ENCODE measurements around the gene CDC42SE2. TPM values are rescaled to one million over a fixed set of nuclear protein-coding genes. Genes with fewer than 3 reads are reported as not detected.
A peak's percentile ranks its signal among the peaks of the same experiment; 100 is the strongest.

CDC42SE2 gene
- total and polyA plus RNA-seq, 10 donors = 49.6 to 128 (median 102) TPM

DNA sequence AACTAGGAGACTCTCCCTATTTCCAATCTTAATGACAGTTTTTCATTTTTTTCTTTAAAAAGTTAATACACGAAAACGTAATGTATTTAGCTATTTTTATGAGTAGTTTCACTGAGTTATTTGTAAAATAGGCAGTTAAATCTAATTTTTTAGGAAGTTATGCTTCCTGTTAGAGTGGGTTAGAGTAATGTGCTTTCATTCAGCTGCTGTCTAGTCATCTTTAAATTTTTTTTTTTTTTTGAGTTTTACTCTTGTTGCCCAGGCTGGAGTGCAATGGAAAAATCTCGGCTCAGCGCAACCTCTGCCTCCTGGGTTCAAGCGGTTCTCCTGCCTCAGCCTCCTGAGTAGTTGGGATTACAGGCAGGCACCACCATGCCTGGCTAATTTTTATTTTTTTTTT is 34.0 kb downstream of the CDC42SE2 start:
- intact Hi-C loops (cut with DNase I; ENCODE audit: low total_unique reads) = no loop called here

DNA sequence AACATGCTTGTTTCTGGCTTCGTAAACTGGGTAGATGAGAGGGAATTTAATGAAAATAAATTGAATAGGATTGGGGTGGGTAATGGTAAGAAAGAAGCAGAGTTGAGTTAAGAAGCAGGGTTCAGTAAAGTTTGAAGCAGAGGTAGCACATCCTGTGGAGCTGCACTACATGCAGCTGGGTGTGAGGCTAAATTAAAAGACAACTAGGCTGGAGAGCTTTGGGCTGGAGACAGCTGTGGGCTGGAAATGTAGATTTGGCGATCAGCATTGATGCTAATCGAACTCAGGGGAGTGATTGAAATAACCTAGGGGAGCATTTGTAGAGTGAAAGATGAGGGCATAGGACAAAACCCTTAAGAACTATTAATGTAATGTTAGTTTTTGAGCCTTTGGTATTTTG is 35.6 kb downstream of the CDC42SE2 start:
- H3K4me3 ChIP-seq = no peak overlapping the region
- H3K4me1 ChIP-seq = peaks cover 7 to 100% (median 78%) of the 10 kb centered on the region in 6 donors
- intact Hi-C loops (cut with DNase I; ENCODE audit: low total_unique reads) = no loop called here
- DNase-seq = no peak
- H3K36me3 ChIP-seq = peaks cover 0 to 12% (median 0%) of the 10 kb centered on the region in 6 donors
- WGBS, 5 donors = 87 to 97% (median 96%) methylated on average over 3 of the region's 3 CpGs
- peak overlapping the region in 1 of 8 donors; percentile 45 for H3K27ac ChIP-seq
- H3K9me3 ChIP-seq = no peaks in the 10 kb centered on the region
- H3K27me3 ChIP-seq (replicated peaks in 1 of 7) = no peaks in the 10 kb centered on the region
- no peak for TF ChIP-seq POLR2AphosphoS5 (IDR thresholded peaks at IDR 0.05)
- TF ChIP-seq POLR2A (IDR thresholded peaks at IDR 0.05) = peak in 1 of 3 donors; percentile 15

More for the DNA sequence above, 34.0 kb downstream of the CDC42SE2 start:
- WGBS, 5 donors = 60 to 72% (median 65%) methylated on average over 5 of the region's 5 CpGs
- no peaks in the 10 kb centered on the region for H3K27me3 ChIP-seq (replicated peaks in 1 of 7)
- no peak for DNase-seq
- no peak for TF ChIP-seq POLR2AphosphoS5 (IDR thresholded peaks at IDR 0.05)
- H3K36me3 ChIP-seq = peaks cover 0 to 12% (median 0%) of the 10 kb centered on the region in 6 donors
- no peaks in the 10 kb centered on the region for H3K9me3 ChIP-seq
- H3K27ac ChIP-seq = peak overlapping the region in 2 of 8 donors; percentile 7 to 11
- no peak overlapping the region for H3K4me3 ChIP-seq
- peaks cover 7 to 100% (median 67%) of the 10 kb centered on the region in 6 donors for H3K4me1 ChIP-seq

DNA sequence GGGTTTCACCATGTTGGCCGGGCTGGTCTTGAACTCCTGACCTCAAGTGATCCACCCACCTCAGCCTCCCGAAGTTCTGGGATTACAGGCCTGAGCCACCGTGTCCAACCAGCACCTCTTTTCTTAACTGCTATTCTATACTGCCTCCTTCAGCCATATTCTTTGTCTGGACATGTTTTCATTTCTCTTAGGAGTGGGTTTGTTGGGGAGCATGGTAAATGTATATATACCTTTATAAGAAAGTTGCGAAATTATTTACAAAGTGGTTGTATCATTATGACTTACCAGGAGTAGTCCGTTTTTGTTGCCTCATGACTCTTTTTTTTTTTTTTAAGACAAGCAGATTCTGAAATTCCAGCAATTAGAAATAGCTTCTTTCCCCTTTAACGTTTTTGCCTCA is 38.7 kb downstream of the CDC42SE2 start:
- no peak overlapping the region for H3K4me3 ChIP-seq
- DNase-seq = no peak
- intact Hi-C loops (cut with DNase I; ENCODE audit: low total_unique reads) = no loop called here
- H3K9me3 ChIP-seq = no peaks in the 10 kb centered on the region
- H3K36me3 ChIP-seq = peaks cover 0 to 12% (median 0%) of the 10 kb centered on the region in 6 donors
- no peak overlapping the region for H3K27ac ChIP-seq
- H3K4me1 ChIP-seq = peaks cover 0 to 94% (median 76%) of the 10 kb centered on the region in 6 donors
- 65 to 79% (median 68%) methylated on average over 6 of the region's 6 CpGs for WGBS, 5 donors
- no peaks in the 10 kb centered on the region for H3K27me3 ChIP-seq (replicated peaks in 1 of 7)
- TF ChIP-seq, protein P1, sequence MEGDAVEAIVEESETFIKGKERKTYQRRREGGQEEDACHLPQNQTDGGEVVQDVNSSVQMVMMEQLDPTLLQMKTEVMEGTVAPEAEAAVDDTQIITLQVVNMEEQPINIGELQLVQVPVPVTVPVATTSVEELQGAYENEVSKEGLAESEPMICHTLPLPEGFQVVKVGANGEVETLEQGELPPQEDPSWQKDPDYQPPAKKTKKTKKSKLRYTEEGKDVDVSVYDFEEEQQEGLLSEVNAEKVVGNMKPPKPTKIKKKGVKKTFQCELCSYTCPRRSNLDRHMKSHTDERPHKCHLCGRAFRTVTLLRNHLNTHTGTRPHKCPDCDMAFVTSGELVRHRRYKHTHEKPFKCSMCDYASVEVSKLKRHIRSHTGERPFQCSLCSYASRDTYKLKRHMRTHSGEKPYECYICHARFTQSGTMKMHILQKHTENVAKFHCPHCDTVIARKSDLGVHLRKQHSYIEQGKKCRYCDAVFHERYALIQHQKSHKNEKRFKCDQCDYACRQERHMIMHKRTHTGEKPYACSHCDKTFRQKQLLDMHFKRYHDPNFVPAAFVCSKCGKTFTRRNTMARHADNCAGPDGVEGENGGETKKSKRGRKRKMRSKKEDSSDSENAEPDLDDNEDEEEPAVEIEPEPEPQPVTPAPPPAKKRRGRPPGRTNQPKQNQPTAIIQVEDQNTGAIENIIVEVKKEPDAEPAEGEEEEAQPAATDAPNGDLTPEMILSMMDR (IDR thresholded peaks at IDR 0.05 in 8 of 11, conservative IDR thresholded peaks at IDR 0.05 in 3 of 11) = no peak
- no peak for TF ChIP-seq POLR2A (IDR thresholded peaks at IDR 0.05)
- no peak for TF ChIP-seq POLR2AphosphoS5 (IDR thresholded peaks at IDR 0.05)

DNA sequence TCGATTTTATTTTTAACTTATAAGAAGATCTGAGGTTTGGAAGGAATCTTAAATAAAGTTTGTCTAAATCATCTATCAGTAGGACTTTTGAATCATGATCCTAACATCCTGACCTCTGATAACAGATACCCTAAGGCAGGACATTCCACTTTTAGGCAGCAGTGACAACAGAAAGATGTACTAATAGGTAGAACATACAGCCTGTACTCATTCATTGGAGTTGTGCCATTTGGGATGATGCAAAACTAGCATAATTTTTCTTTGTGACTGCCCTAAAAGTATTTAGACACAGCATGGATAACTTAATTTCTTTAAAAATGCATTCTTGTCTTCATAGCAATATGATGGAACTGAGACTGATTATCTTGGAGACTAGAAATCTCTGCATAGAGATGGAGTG is 39.7 kb downstream of the CDC42SE2 start:
- TF ChIP-seq POLR2A (IDR thresholded peaks at IDR 0.05) (no peak), POLR2AphosphoS5 (IDR thresholded peaks at IDR 0.05) (no peak)
- TF ChIP-seq, protein P1 (IDR thresholded peaks at IDR 0.05 in 8 of 11, conservative IDR thresholded peaks at IDR 0.05 in 3 of 11) = no peak
- H3K36me3 ChIP-seq = peaks cover 0 to 7% (median 0%) of the 10 kb centered on the region in 6 donors
- H3K9me3 ChIP-seq = no peaks in the 10 kb centered on the region
- no peaks in the 10 kb centered on the region for H3K27me3 ChIP-seq (replicated peaks in 1 of 7)
- no peak for DNase-seq
- H3K27ac ChIP-seq = peak overlapping the region in 2 of 8 donors; percentile 1 to 4
- intact Hi-C loops (cut with DNase I; ENCODE audit: low total_unique reads) = no loop called here
- WGBS, 5 donors = 75 to 85% (median 78%) methylated on average over 1 of the region's 1 CpG
- no peak overlapping the region for H3K4me3 ChIP-seq
- peaks cover 0 to 83% (median 66%) of the 10 kb centered on the region in 6 donors for H3K4me1 ChIP-seq

DNA sequence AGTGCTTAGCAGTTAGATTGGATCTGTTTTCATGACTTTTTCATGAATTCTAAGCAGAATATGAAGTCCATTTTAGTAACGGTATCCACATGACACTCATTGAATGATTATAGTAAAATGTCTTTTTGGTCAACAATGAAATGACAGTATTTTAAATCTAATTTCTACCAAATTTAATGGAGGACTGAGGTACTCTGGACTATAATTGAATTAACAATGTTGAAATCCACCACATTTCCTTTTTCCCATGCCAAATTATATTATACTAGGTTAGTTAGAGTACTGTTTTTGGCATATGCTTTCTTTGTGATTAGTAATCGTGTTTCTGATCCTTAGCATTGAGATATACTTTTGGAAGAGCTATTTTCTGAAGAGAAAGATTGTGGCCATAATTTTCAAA is 40.6 kb downstream of the CDC42SE2 start:
- no peak for DNase-seq
- no peak for TF ChIP-seq POLR2AphosphoS5 (IDR thresholded peaks at IDR 0.05)
- TF ChIP-seq, protein P1 (IDR thresholded peaks at IDR 0.05 in 8 of 11, conservative IDR thresholded peaks at IDR 0.05 in 3 of 11) = no peak
- TF ChIP-seq POLR2A (IDR thresholded peaks at IDR 0.05) = no peak
- no peaks in the 10 kb centered on the region for H3K9me3 ChIP-seq
- H3K36me3 ChIP-seq = peaks cover 0 to 7% (median 0%) of the 10 kb centered on the region in 6 donors
- intact Hi-C loops (cut with DNase I; ENCODE audit: low total_unique reads) = no loop called here
- 81 to 89% (median 86%) methylated on average over 2 of the region's 2 CpGs for WGBS, 5 donors
- no peak overlapping the region for H3K27ac ChIP-seq
- no peaks in the 10 kb centered on the region for H3K27me3 ChIP-seq (replicated peaks in 1 of 7)
- peaks cover 0 to 75% (median 58%) of the 10 kb centered on the region in 6 donors for H3K4me1 ChIP-seq
- no peak overlapping the region for H3K4me3 ChIP-seq

Measured in spleen (tissue), 11 donors.